CD14-positive monocyte (primary cell): ENCODE data around the gene RFX2. TPM values are rescaled to one million over a fixed set of nuclear protein-coding genes. Genes with fewer than 3 reads are reported as not detected.

Experiments used
- DNase-seq, 3 donors: peaks; one replicate each; pipeline ENCODE4 v3.0.0-alpha.2; 2011 to 2022
- H2AFZ ChIP-seq: 2 replicates; pipeline ENCODE4 v1.6.0; 2012; ENCODE audit warnings: mild to moderate bottlenecking, low read depth, low read length, inconsistent platforms; ENCODE audit not compliant: insufficient read depth, poor library complexity, severe bottlenecking
- H3K27ac ChIP-seq, 2 donors: 1 replicate in 1 of 2; 2 replicates in 1 of 2; pipeline ENCODE4 v1.5.1; 2012 to 2013; ENCODE audit warnings: low read length in 2 of 2, control low read depth in 1 of 2, inconsistent platforms in 1 of 2, low read depth in 1 of 2, mild to moderate bottlenecking in 1 of 2
- H3K27me3 ChIP-seq, 2 donors: one replicate each; pipeline versions ENCODE4 v1.6.0 to v1.6.1; 2011 to 2013; ENCODE audit warnings: low read length in 2 of 2; ENCODE audit not compliant: control insufficient read depth in 2 of 2, insufficient read depth in 2 of 2
- H3K36me3 ChIP-seq, 2 donors: replicated peaks in 1 of 2; 1 replicate in 1 of 2; 2 replicates in 1 of 2; pipeline versions ENCODE4 v1.5.1 to v1.6.1; 2012 to 2013; ENCODE audit warnings: low read length in 2 of 2, control low read depth in 1 of 2, inconsistent platforms in 1 of 2, mild to moderate bottlenecking in 1 of 2; ENCODE audit not compliant: insufficient read depth in 2 of 2, control insufficient read depth in 1 of 2
- H3K4me1 ChIP-seq, 2 donors: 1 replicate in 1 of 2; 2 replicates in 1 of 2; pipeline versions ENCODE4 v1.5.1 to v1.6.1; 2012 to 2013; ENCODE audit warnings: low read length in 2 of 2, control low read depth in 1 of 2, inconsistent platforms in 1 of 2, mild to moderate bottlenecking in 1 of 2, moderate library complexity in 1 of 2; ENCODE audit not compliant: insufficient read depth in 2 of 2, control insufficient read depth in 1 of 2
- H3K4me2 ChIP-seq: replicated peaks from 2 replicates; pipeline ENCODE3; 2012; ENCODE audit warnings: low read length, moderate library complexity, mild to moderate bottlenecking; ENCODE audit not compliant: poor library complexity, severe bottlenecking; ENCODE audit errors: extremely low read depth
- H3K4me3 ChIP-seq, 3 experiments: fragments of 200-600 bp in 1 of 3; sonication (generic) in 1 of 3; replicated peaks in 1 of 3; 1 replicate in 2 of 3; 2 replicates in 1 of 3; pipeline ENCODE4 v1.5.1; 2011 to 2013; ENCODE audit warnings: low read length in 3 of 3, mild to moderate bottlenecking in 3 of 3, control low read depth in 2 of 3, low read depth in 2 of 3, inconsistent platforms in 1 of 3, moderate library complexity in 1 of 3
- H3K79me2 ChIP-seq: 2 replicates; pipeline ENCODE4 v1.6.0; 2012; ENCODE audit warnings: mild to moderate bottlenecking, control low read depth, inconsistent platforms, low read length, moderate library complexity; ENCODE audit not compliant: insufficient read depth
- H3K9ac ChIP-seq: 2 replicates; pipeline ENCODE4 v1.6.0; 2017; ENCODE audit warnings: low read length, mild to moderate bottlenecking; ENCODE audit not compliant: insufficient read depth, poor library complexity, severe bottlenecking
- H3K9me3 ChIP-seq, 2 donors: replicated peaks in 1 of 2; 1 replicate in 1 of 2; 2 replicates in 1 of 2; pipeline versions ENCODE4 v1.5.1 to v1.6.1; 2012 to 2013; ENCODE audit warnings: low read length in 2 of 2, control low read depth in 1 of 2; ENCODE audit not compliant: control insufficient read depth in 1 of 2, insufficient read depth in 1 of 2
- H4K20me1 ChIP-seq: 2 replicates; pipeline ENCODE4 v1.6.0; 2012; ENCODE audit warnings: mild to moderate bottlenecking, low read length, control low read depth, moderate library complexity; ENCODE audit not compliant: insufficient read depth
- H3K27ac Mint-ChIP-seq, 7 donors: one replicate each; pipeline ENCODE4 v1.8.0; 2020; ENCODE audit warnings: mild to moderate bottlenecking in 7 of 7, mixed read lengths in 7 of 7, moderate library complexity in 6 of 7, inconsistent platforms in 2 of 7
- H3K27me3 Mint-ChIP-seq, 3 donors: one replicate each; pipeline ENCODE4 v1.8.0; 2021 to 2022; ENCODE audit warnings: low read depth in 3 of 3, mild to moderate bottlenecking in 3 of 3, mixed read lengths in 3 of 3, moderate library complexity in 3 of 3, inconsistent platforms in 1 of 3
- H3K36me3 Mint-ChIP-seq, 2 donors: one replicate each; pipeline ENCODE4 v1.8.0; 2020; ENCODE audit warnings: mixed read lengths in 2 of 2, inconsistent platforms in 1 of 2, mild to moderate bottlenecking in 1 of 2
- H3K4me1 Mint-ChIP-seq: one replicate; pipeline ENCODE4 v1.8.0; 2020; ENCODE audit warnings: mild to moderate bottlenecking, mixed read lengths
- H3K4me3 Mint-ChIP-seq, 2 donors: one replicate each; pipeline ENCODE4 v1.8.0; 2020; ENCODE audit warnings: mild to moderate bottlenecking in 2 of 2, mixed read lengths in 2 of 2, moderate library complexity in 1 of 2
- H3K9me3 Mint-ChIP-seq, 7 donors: one replicate each; pipeline ENCODE4 v1.8.0; 2020 to 2022; ENCODE audit warnings: mixed read lengths in 7 of 7, mild to moderate bottlenecking in 6 of 7, moderate library complexity in 6 of 7, inconsistent platforms in 2 of 7
- CTCF ChIP-seq: fragments of 200-600 bp; IDR thresholded peaks from one replicate; pipeline ENCODE4 v1.8.0; 2022; ENCODE audit warnings: antibody characterized with exemption, mild to moderate bottlenecking
- WGBS: methylation state at CpG from one replicate; pipeline ENCODE4 v1.1.5; 2013; ENCODE audit warnings: missing lambda C conversion rate; ENCODE audit not compliant: insufficient coverage; 5-methylcytosine and 5-hydroxymethylcytosine counted together
- intact Hi-C, 2 donors: fragments of 100-400 bp; cut with micrococcal nuclease; formaldehyde crosslinking; loops; one replicate each; pipeline versions ENCODE4 v1.15.0 to v1.15.1; 2023
- polyA plus RNA-seq, 3 donors: library from polyadenylated mRNA; depleted of rRNA in 1 of 3; unstranded in 2 of 3; stranded (reverse) in 1 of 3; fragments of 300-500 nt in 2 of 3; fragments of >200 nt in 1 of 3; fragmentation: Illumina TruSeq in 2 of 3; gene quantifications; 1 replicate in 2 of 3; 2 replicates in 1 of 3; pipeline ENCODE4 v1.2.3, GENCODE V29; 2012 to 2021

RFX2 gene
- polyA plus RNA-seq, 3 donors, result 5.7 to 12.9 (median 8.7) TPM

DNA sequence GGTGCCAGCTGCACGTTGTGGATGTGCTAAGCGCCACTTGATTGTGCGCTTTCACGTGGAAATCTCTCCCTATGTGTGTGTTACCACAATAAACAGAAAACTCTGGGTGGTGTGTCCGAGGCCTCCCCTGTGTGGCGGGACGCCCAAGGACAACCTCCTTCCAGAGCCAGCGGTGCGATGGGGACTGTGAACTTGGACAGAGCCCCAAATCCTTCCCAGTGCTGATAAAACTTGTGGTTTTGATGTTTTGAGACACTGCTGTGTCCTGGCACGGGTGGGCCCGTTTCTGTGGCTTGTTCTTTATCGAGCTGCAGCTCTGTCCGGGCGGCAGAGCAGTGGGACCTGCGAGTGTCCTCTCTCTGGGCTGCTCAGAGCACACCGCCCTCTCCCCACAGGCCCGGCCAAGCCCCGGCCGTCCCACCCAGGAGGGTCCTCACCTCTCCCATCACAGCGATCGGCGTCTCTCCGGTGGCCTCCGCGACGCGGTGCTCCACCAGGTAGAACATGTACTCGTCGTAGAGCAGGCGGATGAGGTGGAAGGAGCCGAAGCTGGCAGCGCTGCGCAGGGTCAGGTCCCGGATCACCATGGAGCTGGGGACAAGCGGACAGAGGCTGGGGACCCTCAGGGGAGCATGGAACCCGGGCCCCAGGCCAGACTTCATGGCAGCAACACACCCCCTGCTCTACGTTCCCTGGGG lies 113.5 kb downstream of the RFX2 start:
- Mint-ChIP-seq H3K27ac (no peak overlapping the region), H3K36me3 (peaks cover 34 to 53% of the 10 kb centered on the region in 2 donors), H3K9me3 (peaks cover 2 to 10% (median 6%) of the 10 kb centered on the region in 7 donors), H3K4me3 (no peak overlapping the region), H3K27me3 (no peaks in the 10 kb centered on the region), H3K4me1 (peaks cover 2% of the 10 kb centered on the region)
- Histone ChIP-seq H3K27ac (no peak overlapping the region), H4K20me1 (no peaks in the 10 kb centered on the region), H3K9ac (no peak overlapping the region), H3K4me3 (no peak overlapping the region), H3K36me3 (peaks cover 0 to 12% of the 10 kb centered on the region in 2 donors), H3K79me2 (no peaks in the 10 kb centered on the region), H2AFZ (no peak overlapping the region), H3K27me3 (no peaks in the 10 kb centered on the region), H3K4me2 (no peak overlapping the region), H3K4me1 (no peaks in the 10 kb centered on the region), H3K9me3 (peaks cover 0 to 10% of the 10 kb centered on the region in 2 donors)
- no peak for DNase-seq
- intact Hi-C loops, result no loop called here
- TF ChIP-seq CTCF, result no peak
- 96% methylated on average over 22 of the region's 37 CpGs for WGBS

- 99% methylated on average over 26 of the region's 26 CpGs for WGBS
- Mint-ChIP-seq H3K9me3 (peaks cover 2 to 10% (median 5%) of the 10 kb centered on the region in 7 donors), H3K27ac (no peak overlapping the region), H3K27me3 (no peaks in the 10 kb centered on the region), H3K4me3 (no peak overlapping the region), H3K4me1 (peaks cover 2% of the 10 kb centered on the region), H3K36me3 (peaks cover 31 to 48% of the 10 kb centered on the region in 2 donors)
- no peaks in the 10 kb centered on the region for H4K20me1 ChIP-seq
- no peaks in the 10 kb centered on the region for H3K27me3 ChIP-seq
- H3K9ac ChIP-seq, result no peak overlapping the region
- TF ChIP-seq CTCF, result no peak
- H3K4me2 ChIP-seq, result no peak overlapping the region
- intact Hi-C loops, result no loop called here
- no peak overlapping the region for H2AFZ ChIP-seq
- H3K4me3 ChIP-seq, result no peak overlapping the region
- peaks cover 0 to 9% of the 10 kb centered on the region in 2 donors for H3K36me3 ChIP-seq
- H3K79me2 ChIP-seq, result no peaks in the 10 kb centered on the region
- no peak overlapping the region for H3K27ac ChIP-seq
- no peaks in the 10 kb centered on the region for H3K4me1 ChIP-seq
- DNase-seq, result no peak
- H3K9me3 ChIP-seq, result peaks cover 0 to 10% of the 10 kb centered on the region in 2 donors
Observed at GRCh38 chr19:5996102-5996501, 114.2 kb downstream of the RFX2 start.
